ENCODE measurements around the gene ZER1.

Gene ZER1

GRCh38 chr9:128718475-128718874 is 53.3 kb downstream of the ZER1 start:
- DNase-seq: no peak
- no peaks in the 10 kb centered on the region for H3K27me3 ChIP-seq (ENCODE audit: insufficient read depth, low read length)

GRCh38 chr9:128718047-128718446 is 53.7 kb downstream of the ZER1 start:
- Histone ChIP-seq H3K18ac (ENCODE audit: low read length) (no peak overlapping the region), H4K12ac (ENCODE audit: low read depth, low read length) (no peak overlapping the region), H3K9me3 (ENCODE audit: insufficient read depth, low read depth, low read length) (peaks cover 4% of the 10 kb centered on the region), H3K79me1 (ENCODE audit: low read length) (no peaks in the 10 kb centered on the region), H3K4me3 (ENCODE audit: low read depth, low read length) (no peak overlapping the region), H4K91ac (ENCODE audit: low read depth, low read length) (no peak overlapping the region), H3K36me3 (ENCODE audit: control insufficient read depth in 1 of 2, insufficient read depth in 2 of 2, low read length in 2 of 2) (peaks cover 44 to 51% of the 10 kb centered on the region in 2 experiments), H3K27me3 (ENCODE audit: insufficient read depth, low read length) (no peaks in the 10 kb centered on the region), H2AK5ac (ENCODE audit: low read length) (no peak overlapping the region), H3K4me1 (ENCODE audit: control insufficient read depth in 1 of 2, insufficient read depth in 2 of 2, low read length in 2 of 2) (peaks cover 3 to 6% of the 10 kb centered on the region in 2 experiments), H3K4me2 (ENCODE audit: low read length) (no peak overlapping the region), H4K8ac (ENCODE audit: low read depth, low read length) (no peak overlapping the region), H2BK120ac (ENCODE audit: insufficient read depth, low read length, poor library complexity) (no peak overlapping the region), H2BK12ac (ENCODE audit: low read length) (no peak overlapping the region), H3K79me2 (ENCODE audit: control insufficient read depth, insufficient read depth, low read length, poor library complexity) (no peaks in the 10 kb centered on the region), H2AFZ (ENCODE audit: insufficient read depth, low read length, poor library complexity) (no peak overlapping the region), H3K27ac (ENCODE audit: low read depth, low read length) (no peak overlapping the region), H3K14ac (ENCODE audit: low read length) (no peak overlapping the region), H2BK5ac (ENCODE audit: low read depth, low read length, poor library complexity) (no peak overlapping the region), H3K9ac (ENCODE audit: low read length) (no peak overlapping the region), H3K4ac (ENCODE audit: low read depth, low read length) (no peak overlapping the region), H3K23ac (ENCODE audit: low read length) (no peak overlapping the region)
- WGBS (ENCODE audit: extremely low coverage, insufficient coverage, insufficient read length): no CpG with 5 or more reads among the region's 8 CpGs
- no peak for DNase-seq

More at GRCh38 chr9:128718475-128718874, 53.3 kb downstream of the ZER1 start:
- Histone ChIP-seq H3K79me1 (ENCODE audit: low read length) (peaks cover under 1% of the 10 kb centered on the region), H3K14ac (ENCODE audit: low read length) (no peak overlapping the region), H3K36me3 (ENCODE audit: control insufficient read depth in 1 of 2, insufficient read depth in 2 of 2, low read length in 2 of 2) (peaks cover 40 to 49% of the 10 kb centered on the region in 2 experiments), H4K8ac (ENCODE audit: low read depth, low read length) (no peak overlapping the region), H2AK5ac (ENCODE audit: low read length) (no peak overlapping the region), H4K91ac (ENCODE audit: low read depth, low read length) (no peak overlapping the region), H3K4me1 (ENCODE audit: control insufficient read depth in 1 of 2, insufficient read depth in 2 of 2, low read length in 2 of 2) (peaks cover 7 to 10% of the 10 kb centered on the region in 2 experiments), H3K4ac (ENCODE audit: low read depth, low read length) (no peak overlapping the region), H3K4me2 (ENCODE audit: low read length) (no peak overlapping the region), H3K27ac (ENCODE audit: low read depth, low read length) (no peak overlapping the region), H2BK12ac (ENCODE audit: low read length) (no peak overlapping the region), H3K18ac (ENCODE audit: low read length) (no peak overlapping the region), H3K9ac (ENCODE audit: low read length) (no peak overlapping the region), H2AFZ (ENCODE audit: insufficient read depth, low read length, poor library complexity) (no peak overlapping the region), H3K23ac (ENCODE audit: low read length) (no peak overlapping the region), H3K4me3 (ENCODE audit: low read depth, low read length) (peak overlapping the region; percentile 6), H4K12ac (ENCODE audit: low read depth, low read length) (no peak overlapping the region), H2BK5ac (ENCODE audit: low read depth, low read length, poor library complexity) (no peak overlapping the region), H2BK120ac (ENCODE audit: insufficient read depth, low read length, poor library complexity) (no peak overlapping the region), H3K79me2 (ENCODE audit: control insufficient read depth, insufficient read depth, low read length, poor library complexity) (no peaks in the 10 kb centered on the region), H3K9me3 (ENCODE audit: insufficient read depth, low read depth, low read length) (peaks cover 4% of the 10 kb centered on the region)
- WGBS (ENCODE audit: extremely low coverage, insufficient coverage, insufficient read length): no CpG with 5 or more reads among the region's 5 CpGs

- no peak overlapping the region for H4K8ac ChIP-seq (ENCODE audit: low read depth, low read length)
- no peak overlapping the region for H3K4me2 ChIP-seq (ENCODE audit: low read length)
- DNase-seq: no peak
- H4K12ac ChIP-seq (ENCODE audit: low read depth, low read length): no peak overlapping the region
- no peak overlapping the region for H2BK12ac ChIP-seq (ENCODE audit: low read length)
- H2AK5ac ChIP-seq (ENCODE audit: low read length): no peak overlapping the region
- no peak overlapping the region for H4K91ac ChIP-seq (ENCODE audit: low read depth, low read length)
- H2BK5ac ChIP-seq (ENCODE audit: low read depth, low read length, poor library complexity): no peak overlapping the region
- no CpG with 5 or more reads among the region's 7 CpGs for WGBS (ENCODE audit: extremely low coverage, insufficient coverage, insufficient read length)
- H2AFZ ChIP-seq (ENCODE audit: insufficient read depth, low read length, poor library complexity): no peak overlapping the region
- peaks cover 47 to 49% of the 10 kb centered on the region in 2 experiments for H3K36me3 ChIP-seq (ENCODE audit: control insufficient read depth in 1 of 2, insufficient read depth in 2 of 2, low read length in 2 of 2)
- no peak overlapping the region for H3K18ac ChIP-seq (ENCODE audit: low read length)
- H3K23ac ChIP-seq (ENCODE audit: low read length): no peak overlapping the region
- no peaks in the 10 kb centered on the region for H3K4me1 ChIP-seq (ENCODE audit: control insufficient read depth in 1 of 2, insufficient read depth in 2 of 2, low read length in 2 of 2)
- no peak overlapping the region for H2BK120ac ChIP-seq (ENCODE audit: insufficient read depth, low read length, poor library complexity)
- H3K4me3 ChIP-seq (ENCODE audit: low read depth, low read length): no peak overlapping the region
- H3K27me3 ChIP-seq (ENCODE audit: insufficient read depth, low read length): no peaks in the 10 kb centered on the region
- peaks cover 4% of the 10 kb centered on the region for H3K9me3 ChIP-seq (ENCODE audit: insufficient read depth, low read depth, low read length)
- H3K79me1 ChIP-seq (ENCODE audit: low read length): no peaks in the 10 kb centered on the region
- no peak overlapping the region for H3K9ac ChIP-seq (ENCODE audit: low read length)
- no peak overlapping the region for H3K27ac ChIP-seq (ENCODE audit: low read depth, low read length)
- no peak overlapping the region for H3K14ac ChIP-seq (ENCODE audit: low read length)
- H3K79me2 ChIP-seq (ENCODE audit: control insufficient read depth, insufficient read depth, low read length, poor library complexity): no peaks in the 10 kb centered on the region
- no peak overlapping the region for H3K4ac ChIP-seq (ENCODE audit: low read depth, low read length)
Observed at GRCh38 chr9:128716581-128717254, 55.0 kb downstream of the ZER1 start.

GRCh38 chr9:128715436-128715750 is 56.3 kb downstream of the ZER1 start:
- Histone ChIP-seq H3K79me1 (ENCODE audit: low read length) (no peaks in the 10 kb centered on the region), H3K4ac (ENCODE audit: low read depth, low read length) (no peak overlapping the region), H3K4me3 (ENCODE audit: low read depth, low read length) (no peak overlapping the region), H3K4me1 (ENCODE audit: control insufficient read depth in 1 of 2, insufficient read depth in 2 of 2, low read length in 2 of 2) (no peaks in the 10 kb centered on the region), H3K14ac (ENCODE audit: low read length) (no peak overlapping the region), H2BK12ac (ENCODE audit: low read length) (no peak overlapping the region), H3K79me2 (ENCODE audit: control insufficient read depth, insufficient read depth, low read length, poor library complexity) (no peaks in the 10 kb centered on the region), H4K91ac (ENCODE audit: low read depth, low read length) (no peak overlapping the region), H2AK5ac (ENCODE audit: low read length) (no peak overlapping the region), H3K27ac (ENCODE audit: low read depth, low read length) (no peak overlapping the region), H2BK5ac (ENCODE audit: low read depth, low read length, poor library complexity) (no peak overlapping the region), H3K9me3 (ENCODE audit: insufficient read depth, low read depth, low read length) (peaks cover 4% of the 10 kb centered on the region), H3K36me3 (ENCODE audit: control insufficient read depth in 1 of 2, insufficient read depth in 2 of 2, low read length in 2 of 2) (peaks cover 34 to 36% of the 10 kb centered on the region in 2 experiments), H2AFZ (ENCODE audit: insufficient read depth, low read length, poor library complexity) (no peak overlapping the region), H3K9ac (ENCODE audit: low read length) (no peak overlapping the region), H3K4me2 (ENCODE audit: low read length) (no peak overlapping the region), H3K18ac (ENCODE audit: low read length) (no peak overlapping the region), H4K8ac (ENCODE audit: low read depth, low read length) (no peak overlapping the region), H3K23ac (ENCODE audit: low read length) (no peak overlapping the region), H4K12ac (ENCODE audit: low read depth, low read length) (no peak overlapping the region), H2BK120ac (ENCODE audit: insufficient read depth, low read length, poor library complexity) (no peak overlapping the region), H3K27me3 (ENCODE audit: insufficient read depth, low read length) (no peaks in the 10 kb centered on the region)
- DNase-seq: no peak
- no CpG with 5 or more reads among the region's 6 CpGs for WGBS (ENCODE audit: extremely low coverage, insufficient coverage, insufficient read length)

All from trophoblast cell (in vitro differentiated cells and primary cell).